ENCODE measurements around the gene IKBKE.

Gene IKBKE

DNA sequence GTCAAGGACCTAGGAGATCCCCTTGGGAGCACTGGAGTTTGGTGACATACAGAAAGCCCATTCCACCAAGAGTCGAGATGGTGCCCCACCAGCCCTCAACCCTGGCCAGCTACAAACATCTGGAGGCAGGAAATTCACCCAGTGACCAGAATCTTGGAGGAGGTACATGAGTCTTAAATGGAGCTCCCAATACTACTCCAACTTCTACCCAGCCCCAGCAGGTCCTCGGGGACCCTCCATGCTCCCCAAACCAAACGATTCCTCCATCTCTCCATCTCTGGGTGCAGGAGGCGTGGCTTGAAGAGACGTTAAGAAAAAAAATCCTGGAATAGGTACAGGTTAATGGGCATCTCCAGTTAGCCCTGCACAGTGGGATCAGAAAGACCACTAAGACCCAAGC, 31.6 kb downstream of the IKBKE start:
- Histone ChIP-seq H3K4me1 (ENCODE audit: control insufficient read depth in 1 of 2, insufficient read depth in 1 of 2, low read depth in 1 of 2, low read length in 1 of 2) (peaks cover 3 to 4% of the 10 kb centered on the region in 2 experiments), H3K4me3 (ENCODE audit: low read depth in 1 of 2, low read length in 1 of 2) (no peak overlapping the region), H3K27ac (no peak overlapping the region), H3K9me3 (no peaks in the 10 kb centered on the region), H3K36me3 (no peaks in the 10 kb centered on the region), H3K27me3 (peaks cover 46% of the 10 kb centered on the region)
- TF ChIP-seq, protein P1, sequence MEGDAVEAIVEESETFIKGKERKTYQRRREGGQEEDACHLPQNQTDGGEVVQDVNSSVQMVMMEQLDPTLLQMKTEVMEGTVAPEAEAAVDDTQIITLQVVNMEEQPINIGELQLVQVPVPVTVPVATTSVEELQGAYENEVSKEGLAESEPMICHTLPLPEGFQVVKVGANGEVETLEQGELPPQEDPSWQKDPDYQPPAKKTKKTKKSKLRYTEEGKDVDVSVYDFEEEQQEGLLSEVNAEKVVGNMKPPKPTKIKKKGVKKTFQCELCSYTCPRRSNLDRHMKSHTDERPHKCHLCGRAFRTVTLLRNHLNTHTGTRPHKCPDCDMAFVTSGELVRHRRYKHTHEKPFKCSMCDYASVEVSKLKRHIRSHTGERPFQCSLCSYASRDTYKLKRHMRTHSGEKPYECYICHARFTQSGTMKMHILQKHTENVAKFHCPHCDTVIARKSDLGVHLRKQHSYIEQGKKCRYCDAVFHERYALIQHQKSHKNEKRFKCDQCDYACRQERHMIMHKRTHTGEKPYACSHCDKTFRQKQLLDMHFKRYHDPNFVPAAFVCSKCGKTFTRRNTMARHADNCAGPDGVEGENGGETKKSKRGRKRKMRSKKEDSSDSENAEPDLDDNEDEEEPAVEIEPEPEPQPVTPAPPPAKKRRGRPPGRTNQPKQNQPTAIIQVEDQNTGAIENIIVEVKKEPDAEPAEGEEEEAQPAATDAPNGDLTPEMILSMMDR (IDR thresholded peaks at IDR 0.05) = no peak

DNA sequence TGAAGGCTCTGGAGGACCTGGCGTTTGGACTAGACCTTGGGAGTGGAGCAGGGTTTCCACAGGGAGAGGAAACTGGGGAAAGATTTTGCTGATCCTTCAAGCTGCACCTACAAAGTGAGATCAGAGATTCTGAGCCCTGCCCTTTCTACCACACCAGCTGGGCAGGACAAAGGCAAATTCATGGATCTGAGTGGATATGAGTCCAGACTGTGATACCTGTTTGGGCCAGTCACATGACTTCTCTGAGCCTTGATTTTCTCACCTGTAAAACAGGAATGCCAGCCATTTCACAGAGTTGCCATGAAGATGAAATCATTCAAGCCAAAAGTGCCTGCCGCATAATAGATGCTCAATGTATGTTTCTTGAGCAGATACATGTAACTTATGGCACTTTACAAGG, 32.1 kb downstream of the IKBKE start:
- H3K27ac ChIP-seq = no peak overlapping the region
- peaks cover 51% of the 10 kb centered on the region for H3K27me3 ChIP-seq
- TF ChIP-seq, protein P1 (IDR thresholded peaks at IDR 0.05) = no peak
- H3K4me1 ChIP-seq (ENCODE audit: control insufficient read depth in 1 of 2, insufficient read depth in 1 of 2, low read depth in 1 of 2, low read length in 1 of 2) = peaks cover 7 to 9% of the 10 kb centered on the region in 2 experiments
- H3K36me3 ChIP-seq = no peaks in the 10 kb centered on the region
- H3K4me3 ChIP-seq (ENCODE audit: low read depth in 1 of 2, low read length in 1 of 2) = no peak overlapping the region
- H3K9me3 ChIP-seq = no peaks in the 10 kb centered on the region

DNA sequence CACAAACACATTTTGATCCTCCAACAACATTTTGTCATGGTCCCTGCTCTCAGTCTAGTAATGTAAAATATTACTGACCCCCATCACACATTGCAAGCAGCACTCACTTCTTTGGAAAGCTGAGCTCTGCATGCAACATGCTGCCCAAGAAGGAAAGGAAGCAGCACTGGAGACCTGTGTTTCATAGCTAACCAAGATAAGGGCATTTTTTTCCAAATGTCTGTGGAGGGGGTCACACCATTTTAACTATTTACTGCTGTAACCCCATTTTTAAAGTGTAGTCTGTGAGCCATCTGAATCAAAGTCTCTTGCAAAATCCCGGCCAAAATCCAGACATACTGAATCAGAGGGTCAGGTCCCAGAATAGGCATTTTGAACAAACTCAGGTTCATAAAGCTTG, 32.5 kb downstream of the IKBKE start:
- Histone ChIP-seq H3K27me3 (peaks cover 55% of the 10 kb centered on the region), H3K4me3 (ENCODE audit: low read depth in 1 of 2, low read length in 1 of 2) (no peak overlapping the region), H3K27ac (no peak overlapping the region), H3K9me3 (no peaks in the 10 kb centered on the region), H3K4me1 (ENCODE audit: control insufficient read depth in 1 of 2, insufficient read depth in 1 of 2, low read depth in 1 of 2, low read length in 1 of 2) (peaks cover 11 to 13% of the 10 kb centered on the region in 2 experiments), H3K36me3 (no peaks in the 10 kb centered on the region)
- TF ChIP-seq, protein P1 (IDR thresholded peaks at IDR 0.05) = no peak

DNA sequence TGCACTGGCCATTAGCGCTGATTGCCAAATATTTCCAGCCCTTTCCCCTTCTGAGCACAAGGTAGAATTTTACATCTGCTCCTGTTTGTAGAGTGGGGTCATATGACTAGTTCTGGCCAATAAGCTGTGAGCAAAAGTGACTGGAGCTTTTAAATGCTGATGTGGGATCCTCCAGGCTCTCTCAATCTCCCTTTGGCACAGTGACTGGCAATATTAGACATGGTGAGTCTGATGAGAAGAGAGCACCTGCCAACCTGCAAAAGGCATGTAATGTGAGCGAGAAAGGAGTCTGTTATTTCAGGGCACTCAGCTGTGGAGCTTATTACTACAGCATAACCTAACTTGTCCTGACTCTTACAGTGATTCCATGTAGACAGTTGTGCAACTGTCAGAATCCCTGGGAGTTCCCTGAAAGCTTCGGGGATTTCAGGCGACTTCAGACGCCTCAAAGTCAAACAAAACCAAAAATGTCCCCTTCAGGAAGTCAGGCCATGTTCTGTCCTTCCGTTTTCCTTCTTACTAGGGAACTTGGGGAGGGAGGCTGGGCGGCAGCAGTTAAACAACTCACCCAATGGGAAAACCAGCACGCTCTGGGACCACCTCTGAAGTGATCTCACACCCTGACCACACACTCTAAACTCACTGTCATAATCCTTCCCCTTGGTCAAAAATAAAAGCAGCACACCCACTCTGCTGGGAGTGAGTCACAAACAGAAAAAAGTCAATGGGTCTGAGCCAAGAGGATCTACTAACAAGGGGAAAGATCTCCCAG, 33.5 kb downstream of the IKBKE start:
- Histone ChIP-seq H3K9me3 (no peaks in the 10 kb centered on the region), H3K4me1 (ENCODE audit: control insufficient read depth in 1 of 2, insufficient read depth in 1 of 2, low read depth in 1 of 2, low read length in 1 of 2) (peaks cover 13 to 20% of the 10 kb centered on the region in 2 experiments), H3K27ac (no peak overlapping the region), H3K27me3 (peaks cover 65% of the 10 kb centered on the region), H3K4me3 (ENCODE audit: low read depth in 1 of 2, low read length in 1 of 2) (no peak overlapping the region), H3K36me3 (no peaks in the 10 kb centered on the region)
- TF ChIP-seq, protein P1 (IDR thresholded peaks at IDR 0.05) = no peak

DNA sequence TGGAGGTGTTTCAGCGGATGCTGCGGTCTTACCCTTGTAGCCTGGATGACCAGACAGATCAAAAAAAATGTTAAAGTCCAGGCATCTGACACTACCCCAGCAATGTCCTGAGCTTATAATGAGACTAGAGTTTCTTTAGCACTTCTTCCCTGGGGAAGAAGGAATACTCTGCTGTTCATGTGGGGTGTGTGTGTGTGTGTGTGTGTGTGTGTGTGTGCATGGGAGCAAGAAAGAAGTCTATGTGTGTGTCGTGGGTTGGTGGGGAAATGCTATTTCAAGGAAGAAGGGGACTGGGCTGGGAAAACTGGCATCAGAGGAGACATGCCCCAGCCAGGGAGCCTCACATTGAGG, 34.1 kb downstream of the IKBKE start:
- no peak overlapping the region for H3K4me3 ChIP-seq (ENCODE audit: low read depth in 1 of 2, low read length in 1 of 2)
- H3K9me3 ChIP-seq = no peaks in the 10 kb centered on the region
- H3K36me3 ChIP-seq = no peaks in the 10 kb centered on the region
- H3K4me1 ChIP-seq (ENCODE audit: control insufficient read depth in 1 of 2, insufficient read depth in 1 of 2, low read depth in 1 of 2, low read length in 1 of 2) = peaks cover 13 to 20% of the 10 kb centered on the region in 2 experiments
- H3K27me3 ChIP-seq = peaks cover 70% of the 10 kb centered on the region
- TF ChIP-seq, protein P1 (IDR thresholded peaks at IDR 0.05) = no peak
- H3K27ac ChIP-seq = no peak overlapping the region
